Activated CD4-positive, CD25-positive, alpha-beta regulatory T cell treated with anti-CD3 and anti-CD28 coated beads, Interleukin-2, amount 50 U/mL, for 72 hours (primary cell): ENCODE results near the gene SLC22A14.
"Not testable (repeated sequence)": the region's sequence is repeated elsewhere in the genome, so short reads cannot be mapped to it uniquely, and the experiment has no call there.

Experiments used
- DNase-seq: peaks from one replicate; pipeline ENCODE4 v3.0.0; 2021

Gene SLC22A14

DNA sequence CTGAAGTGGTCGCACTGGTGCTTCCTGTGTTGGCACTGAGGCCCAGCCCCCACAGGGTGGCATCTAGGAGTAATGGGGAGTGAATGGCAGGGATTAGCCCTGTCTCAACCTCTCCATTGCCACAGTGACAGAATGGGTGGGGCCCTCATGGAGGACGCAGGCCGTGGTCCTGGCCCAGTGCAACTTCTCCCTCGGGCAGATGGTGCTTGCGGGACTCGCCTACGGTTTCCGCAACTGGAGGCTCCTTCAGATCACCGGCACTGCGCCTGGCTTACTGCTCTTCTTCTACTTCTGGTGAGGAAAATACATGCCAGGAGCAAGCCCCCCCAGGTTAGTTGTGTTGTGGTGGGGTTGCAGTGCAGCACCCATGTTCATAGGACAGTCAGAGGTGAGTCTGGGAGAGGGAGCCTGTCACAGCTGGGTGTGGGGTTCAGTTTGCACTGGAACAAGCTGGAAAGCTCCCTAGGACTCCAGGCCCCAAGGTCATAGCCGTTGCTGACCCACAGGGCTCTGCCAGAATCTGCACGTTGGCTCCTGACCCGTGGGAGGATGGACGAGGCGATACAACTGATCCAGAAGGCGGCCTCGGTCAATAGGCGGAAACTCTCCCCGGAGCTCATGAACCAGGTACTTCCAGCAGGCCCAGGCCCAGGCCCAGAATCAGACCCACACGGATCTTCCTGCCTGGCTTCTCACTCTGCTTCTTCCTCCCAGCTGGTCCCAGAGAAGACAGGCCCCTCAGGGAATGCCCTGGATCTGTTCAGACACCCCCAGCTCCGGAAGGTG lies 7.0 kb upstream of the SLC22A14 start:
- DNase-seq, result no peak

- DNase-seq, result no peak
Observed at GRCh38 chr3:38275658-38276057, 6.4 kb upstream of the SLC22A14 start.

- no peak for DNase-seq
Observed at GRCh38 chr3:38276081-38276916, 5.8 kb upstream of the SLC22A14 start.

- DNase-seq, result no peak
Observed at GRCh38 chr3:38276917-38277630, 5.0 kb upstream of the SLC22A14 start.

DNA sequence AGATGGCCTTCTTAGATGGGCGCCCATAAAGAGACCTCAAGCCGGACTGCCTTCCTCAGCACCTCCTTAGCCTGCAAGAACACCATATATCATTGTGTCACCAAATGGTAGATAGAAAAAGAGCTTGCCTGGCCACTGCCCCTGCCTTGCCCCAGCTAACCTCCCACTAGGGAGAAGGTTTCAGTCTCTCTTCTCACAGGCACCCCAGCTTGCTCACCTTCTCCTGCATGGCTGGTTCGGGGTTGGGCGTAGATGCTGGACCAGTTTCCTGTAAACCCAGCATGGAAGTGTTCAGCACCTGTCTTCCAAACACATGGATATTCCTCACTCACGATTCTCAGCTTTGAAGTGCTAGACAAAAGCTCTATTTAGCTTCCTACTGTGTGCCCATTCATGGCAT lies 3.3 kb upstream of the SLC22A14 start:
- no peak for DNase-seq

DNA sequence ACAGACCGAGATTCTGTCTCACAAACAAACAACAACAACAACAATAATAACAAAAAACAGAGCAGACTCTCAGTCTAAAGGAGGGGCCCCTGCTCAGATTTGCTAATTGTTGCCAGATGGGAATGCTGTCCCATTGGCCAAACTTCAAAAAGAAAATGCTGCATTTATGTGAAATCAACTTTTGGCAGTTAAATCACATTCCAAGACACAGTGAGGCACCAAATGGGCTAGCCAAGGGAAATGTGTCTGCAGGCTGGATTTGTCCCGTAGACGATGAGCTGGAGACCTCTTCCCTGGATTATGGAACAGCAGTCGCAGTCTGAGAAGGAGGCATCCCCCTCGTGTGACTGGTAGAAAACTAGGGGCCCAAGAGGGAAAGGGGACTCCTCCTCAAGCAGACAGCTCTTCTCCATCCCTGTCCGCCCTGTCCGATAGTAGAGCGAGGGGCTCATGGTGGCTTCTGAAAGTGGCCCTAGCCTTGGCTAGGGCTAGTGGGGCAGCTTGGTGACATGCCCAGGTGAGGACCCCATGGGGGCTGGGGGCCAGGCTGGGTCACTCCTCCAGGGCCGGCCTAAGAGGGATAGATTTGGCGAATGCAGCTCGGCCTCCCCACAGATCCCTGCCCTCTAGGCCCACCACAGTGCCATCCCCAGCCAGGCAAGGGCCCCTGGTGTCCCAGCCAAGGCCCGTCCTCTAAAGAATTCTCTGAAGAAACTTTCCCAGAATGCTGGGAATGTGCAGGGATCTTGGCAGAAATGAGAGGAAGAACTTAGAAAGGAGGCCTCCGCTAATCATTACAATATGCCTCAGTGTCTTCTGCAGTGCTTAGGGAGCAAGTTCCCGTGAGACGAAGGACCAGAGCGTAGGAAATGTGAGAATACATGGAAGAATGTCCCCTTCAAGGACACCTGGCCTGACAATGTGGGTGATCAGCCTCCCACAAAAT lies 2.0 kb downstream of the SLC22A14 start:
- no peak for DNase-seq

- no peak for DNase-seq
Observed at GRCh38 chr3:38284756-38285150, 2.7 kb downstream of the SLC22A14 start.

DNA sequence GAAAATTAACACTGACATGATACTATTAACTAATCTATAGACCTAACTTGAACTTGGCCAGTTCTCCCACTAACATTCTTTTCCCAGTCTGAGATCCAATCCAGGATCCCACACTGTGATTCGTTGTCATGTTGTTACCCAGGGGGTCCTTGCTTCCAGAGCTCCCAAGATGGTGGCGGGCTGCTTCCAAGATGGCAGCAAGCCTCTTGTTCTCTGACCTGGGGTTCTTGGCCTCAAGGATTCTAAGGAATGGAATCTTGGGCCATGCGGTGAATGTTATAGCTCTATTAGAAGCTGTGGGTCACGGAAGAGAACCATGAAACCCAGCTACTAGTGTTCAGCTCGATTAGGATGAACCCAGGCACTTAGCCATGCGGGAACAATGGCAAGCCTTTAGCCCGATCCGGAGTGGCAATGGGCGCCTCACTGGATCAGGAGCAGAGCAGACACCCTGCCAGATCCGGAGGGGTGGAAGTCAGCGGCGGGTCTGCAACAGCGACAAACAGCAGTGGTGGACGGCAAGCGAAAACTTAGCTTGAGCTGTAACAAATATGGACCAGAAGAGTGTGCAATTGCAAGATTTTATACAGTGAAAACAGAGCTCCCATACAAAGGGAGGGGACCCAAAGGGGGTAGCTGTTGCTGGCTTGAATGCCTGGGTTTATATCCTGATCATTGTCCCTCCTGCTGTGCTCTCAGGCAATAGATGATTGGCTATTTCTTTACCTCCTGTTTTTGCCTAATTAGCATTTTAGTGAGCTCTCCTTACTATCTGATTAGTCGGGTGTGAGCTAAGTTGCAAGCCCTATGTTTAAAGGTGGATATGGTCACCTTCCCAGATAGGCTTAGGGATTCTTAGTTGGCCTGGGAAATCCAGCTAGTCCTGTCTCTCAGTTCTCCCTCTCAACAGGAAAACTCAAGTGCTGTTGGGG lies 7.5 kb downstream of the SLC22A14 start:
- not testable (repeated sequence) for DNase-seq

DNA sequence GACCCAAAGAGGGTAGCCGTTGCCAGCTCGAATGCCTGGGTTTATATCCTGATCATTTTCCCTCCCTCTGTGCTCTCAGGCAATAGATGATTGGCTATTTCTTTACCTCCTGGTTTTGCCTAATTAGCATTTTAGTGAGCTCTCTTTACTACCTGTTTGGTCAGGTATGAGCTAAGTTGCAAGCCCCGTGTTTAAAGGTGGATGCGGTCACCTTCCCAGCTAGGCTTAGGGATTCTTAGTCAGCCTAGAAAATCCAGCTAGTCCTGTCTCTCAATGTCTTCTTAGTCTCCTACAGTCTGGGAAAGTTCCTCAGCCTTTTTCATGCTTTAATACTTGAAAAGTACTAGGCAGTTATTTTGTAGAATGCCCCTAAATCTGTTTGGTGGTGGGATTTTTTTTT lies 15.0 kb downstream of the SLC22A14 start:
- DNase-seq, result not testable (repeated sequence)

DNA sequence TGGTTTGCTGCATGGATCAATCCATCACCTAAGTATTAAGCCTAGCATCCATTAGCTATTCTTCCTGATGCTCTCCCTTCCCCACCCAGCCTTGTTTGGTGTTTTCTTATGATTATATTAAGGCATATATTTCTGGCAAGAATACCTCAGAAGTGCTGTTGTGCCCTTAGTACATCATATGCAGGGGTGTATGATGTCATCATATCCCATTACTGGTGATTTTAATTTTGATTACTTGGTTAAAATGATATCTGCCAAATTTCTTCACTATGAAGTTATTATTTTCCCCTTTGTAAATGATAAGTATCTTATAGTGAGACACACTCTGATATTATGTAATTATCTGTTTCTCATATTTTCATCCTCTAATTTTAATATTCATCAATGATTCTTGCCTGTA lies 15.4 kb downstream of the SLC22A14 start:
- DNase-seq, result no peak

GRCh38 chr3:38297947-38298711 lies 16.0 kb downstream of the SLC22A14 start:
- DNase-seq, result no peak

GRCh38 chr3:38306941-38307340 lies 24.8 kb downstream of the SLC22A14 start:
- no peak for DNase-seq

DNA sequence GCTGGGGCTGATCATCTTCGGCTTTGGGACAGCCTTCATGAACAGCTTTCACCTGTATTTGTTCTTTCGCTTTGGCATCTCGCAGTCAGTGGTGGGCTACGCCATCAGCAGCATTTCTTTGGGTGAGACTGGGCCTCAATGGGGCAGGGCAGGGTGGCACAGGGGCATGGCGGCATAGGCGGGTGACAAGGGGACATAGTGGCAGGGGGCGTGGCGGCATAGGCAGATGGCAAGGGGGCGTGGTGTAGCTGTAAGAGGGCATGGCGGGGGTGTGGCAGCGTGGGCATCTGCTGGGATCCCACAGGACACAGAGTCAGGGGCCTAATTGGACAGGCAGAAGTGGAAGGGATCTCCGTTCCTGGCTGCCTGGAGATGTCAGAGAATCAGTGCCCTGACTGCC lies 25.5 kb downstream of the SLC22A14 start:
- DNase-seq, result no peak

DNA sequence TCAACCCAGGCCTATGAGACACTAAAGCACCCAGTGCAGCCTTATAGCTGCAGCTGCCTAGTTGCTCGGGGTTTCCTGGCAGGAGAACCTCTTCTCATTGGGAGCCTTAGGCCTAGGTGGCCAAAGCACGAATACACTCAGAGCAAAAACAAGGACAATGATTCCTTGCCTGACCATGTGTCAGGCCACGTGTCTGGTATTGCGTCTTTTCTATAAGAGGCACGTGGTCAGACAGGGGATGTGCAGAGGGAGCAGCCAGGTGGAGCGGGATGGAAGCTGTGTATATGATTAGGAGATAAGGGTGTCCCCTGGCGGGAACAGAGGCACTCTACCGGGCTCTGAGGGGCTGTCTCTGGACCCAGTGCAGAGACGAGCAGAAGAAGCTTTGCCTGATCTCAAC lies 26.4 kb downstream of the SLC22A14 start:
- no peak for DNase-seq

DNA sequence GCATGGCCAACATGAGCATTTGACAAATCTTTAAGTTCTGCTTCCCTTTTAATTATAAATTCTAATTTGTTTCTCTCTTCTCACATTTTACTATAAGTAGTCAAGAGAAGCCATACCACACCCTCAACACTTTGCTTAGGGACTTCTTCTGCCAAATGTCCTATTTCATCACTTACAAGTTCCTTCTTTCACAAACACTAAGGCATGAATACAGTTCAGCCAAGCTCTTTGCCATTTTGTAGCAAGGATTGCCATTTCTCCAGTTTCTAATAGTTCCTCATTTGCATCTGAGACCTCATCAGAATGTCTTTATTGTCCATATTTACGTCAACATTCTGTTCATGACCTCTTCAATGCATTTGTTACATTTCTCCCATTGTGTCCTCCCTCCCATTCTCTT lies 29.4 kb downstream of the SLC22A14 start:
- DNase-seq, result no peak

DNA sequence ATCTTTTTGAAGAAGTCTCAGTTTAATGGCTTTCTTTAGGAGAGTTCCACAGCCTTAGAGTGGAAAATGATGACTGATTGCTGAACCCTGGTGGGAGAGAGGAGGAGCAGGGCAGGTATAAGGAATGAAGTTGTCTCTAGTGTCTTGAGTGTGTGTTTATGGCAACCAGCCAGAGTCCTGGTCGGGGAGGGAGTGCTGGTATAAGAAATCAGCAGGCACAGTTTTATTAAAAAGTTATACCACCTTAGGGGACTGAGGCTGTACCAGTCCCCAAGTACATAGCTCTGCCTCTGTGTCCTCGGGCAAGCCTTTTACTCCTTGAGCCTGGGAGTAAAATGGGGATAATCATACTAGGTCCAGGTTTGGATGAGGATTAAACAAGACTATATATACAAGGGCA lies 29.8 kb downstream of the SLC22A14 start:
- no peak for DNase-seq

DNA sequence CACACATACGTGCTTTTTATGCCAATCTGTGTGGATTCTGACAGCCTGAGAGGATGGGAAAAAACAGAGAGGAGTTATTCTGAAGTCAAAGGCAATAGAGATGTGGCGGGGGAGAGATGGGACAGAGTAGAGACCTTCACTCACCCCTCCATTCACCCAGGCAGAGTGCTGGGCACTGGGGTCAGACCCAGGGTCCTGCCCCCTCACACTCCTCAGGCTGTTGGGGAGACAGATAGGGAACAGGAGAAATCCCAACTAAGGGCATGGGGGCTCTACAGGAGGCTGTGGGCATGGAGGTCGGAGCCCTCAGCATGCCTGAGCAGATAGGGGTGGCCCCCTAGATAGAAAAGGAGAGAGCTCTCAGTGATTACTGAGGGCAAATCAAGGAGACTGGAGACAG lies 30.3 kb downstream of the SLC22A14 start:
- DNase-seq, result no peak

GRCh38 chr3:38313263-38313662 lies 31.2 kb downstream of the SLC22A14 start:
- DNase-seq, result no peak

DNA sequence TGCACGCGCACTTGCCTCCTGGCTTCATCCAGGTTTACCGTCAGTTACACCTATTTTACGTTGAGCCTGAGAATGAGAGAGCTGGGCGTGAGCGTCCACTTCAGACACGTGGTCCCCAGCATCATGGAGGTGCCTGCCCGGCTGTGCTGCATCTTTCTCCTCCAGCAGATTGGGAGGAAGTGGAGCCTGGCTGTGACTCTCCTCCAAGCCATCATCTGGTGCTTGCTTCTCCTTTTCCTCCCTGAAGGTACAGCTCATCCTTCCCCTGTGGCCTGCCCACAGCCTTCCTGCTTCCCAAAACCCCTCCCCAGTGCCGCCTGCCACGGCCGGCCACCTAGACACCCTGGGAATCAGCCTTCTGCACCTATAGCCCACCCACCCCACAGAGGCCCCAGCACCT lies 31.6 kb downstream of the SLC22A14 start:
- no peak for DNase-seq

GRCh38 chr3:38314112-38314763 lies 32.1 kb downstream of the SLC22A14 start:
- DNase-seq, result no peak
